Activated T-cell treated with anti-CD3 and anti-CD28 coated beads, Interleukin-2, amount 50 U/mL, for 4 hours (primary cell): ENCODE results near the gene SARS1. TPM values are rescaled to one million over a fixed set of nuclear protein-coding genes. Genes with fewer than 3 reads are reported as not detected.

Source experiments
- ATAC-seq, 2 donors: fragments of 200-7000 bp; cut with Tn5 transposase; one replicate each; pipeline ENCODE4 v1.10.0; 2021
- DNase-seq: peaks from one replicate; pipeline ENCODE4 v3.0.0-alpha.2; 2020
- H3K27me3 Mint-ChIP-seq: one replicate; pipeline ENCODE4 v1.8.0; 2021; ENCODE audit warnings: low read depth, mixed read lengths
- H3K36me3 Mint-ChIP-seq: one replicate; pipeline ENCODE4 v1.8.0; 2022; ENCODE audit warnings: mixed read lengths; ENCODE audit not compliant: insufficient read depth
- H3K4me1 Mint-ChIP-seq: one replicate; pipeline ENCODE4 v1.8.0; 2021; ENCODE audit warnings: low read depth, mixed read lengths
- H3K4me3 Mint-ChIP-seq: one replicate; pipeline ENCODE4 v1.8.0; 2021; ENCODE audit warnings: mild to moderate bottlenecking, moderate library complexity, mixed read lengths
- H3K9me3 Mint-ChIP-seq: one replicate; pipeline ENCODE4 v1.8.0; 2021; ENCODE audit warnings: mixed read lengths
- total RNA-seq, 3 donors: library from RNA; stranded (reverse); gene quantifications; one replicate each; pipeline ENCODE4 v1.2.1, GENCODE V29; 2021

The SARS1 gene
- total RNA-seq, 3 donors from 2014 or later: 166 to 207 (median 201) TPM

- Mint-ChIP-seq H3K4me1 (peaks cover 9% of the 10 kb centered on the region), H3K4me3 (no peak overlapping the region), H3K27me3 (no peaks in the 10 kb centered on the region), H3K36me3 (peaks cover 41% of the 10 kb centered on the region), H3K9me3 (no peaks in the 10 kb centered on the region)
- DNase-seq (no peak), ATAC-seq (no peak)
These were observed 15.9 kb downstream of the SARS1 start for GRCh38 chr1:109229531-109230127.

- Mint-ChIP-seq H3K4me1 (peaks cover 3% of the 10 kb centered on the region), H3K27me3 (no peaks in the 10 kb centered on the region), H3K9me3 (no peaks in the 10 kb centered on the region), H3K4me3 (no peak overlapping the region), H3K36me3 (peaks cover 43% of the 10 kb centered on the region)
- ATAC-seq: no peak
- DNase-seq: no peak
These were observed 17.3 kb downstream of the SARS1 start for GRCh38 chr1:109231066-109231465.

GRCh38 chr1:109235137-109235536 lies 21.4 kb downstream of the SARS1 start:
- peaks cover 3% of the 10 kb centered on the region for H3K4me1 Mint-ChIP-seq
- no peak for DNase-seq
- no peak overlapping the region for H3K4me3 Mint-ChIP-seq
- H3K9me3 Mint-ChIP-seq: no peaks in the 10 kb centered on the region
- no peak for ATAC-seq
- no peaks in the 10 kb centered on the region for H3K27me3 Mint-ChIP-seq
- H3K36me3 Mint-ChIP-seq: peaks cover 49% of the 10 kb centered on the region

GRCh38 chr1:109237512-109237911 lies 23.8 kb downstream of the SARS1 start:
- no peaks in the 10 kb centered on the region for H3K27me3 Mint-ChIP-seq

GRCh38 chr1:109238382-109238781 lies 24.7 kb downstream of the SARS1 start:
- Mint-ChIP-seq H3K4me3 (no peak overlapping the region), H3K36me3 (peaks cover 30% of the 10 kb centered on the region), H3K4me1 (peaks cover 21% of the 10 kb centered on the region), H3K9me3 (no peaks in the 10 kb centered on the region), H3K27me3 (peaks cover 2% of the 10 kb centered on the region)
- no peak for ATAC-seq
- no peak for DNase-seq

More at GRCh38 chr1:109237512-109237911, 23.8 kb downstream of the SARS1 start:
- DNase-seq (no peak), ATAC-seq (no peak)
- H3K4me1 Mint-ChIP-seq: peaks cover 18% of the 10 kb centered on the region
- no peaks in the 10 kb centered on the region for H3K9me3 Mint-ChIP-seq
- peaks cover 34% of the 10 kb centered on the region for H3K36me3 Mint-ChIP-seq
- no peak overlapping the region for H3K4me3 Mint-ChIP-seq

- Mint-ChIP-seq H3K4me1 (peaks cover 21% of the 10 kb centered on the region), H3K4me3 (no peak overlapping the region), H3K27me3 (peaks cover 2% of the 10 kb centered on the region), H3K36me3 (peaks cover 30% of the 10 kb centered on the region), H3K9me3 (no peaks in the 10 kb centered on the region)
- DNase-seq (no peak), ATAC-seq (no peak)
These were observed 25.3 kb downstream of the SARS1 start for GRCh38 chr1:109239047-109239408.

GRCh38 chr1:109239409-109240068 lies 25.8 kb downstream of the SARS1 start:
- Mint-ChIP-seq H3K9me3 (no peaks in the 10 kb centered on the region), H3K4me1 (peaks cover 21% of the 10 kb centered on the region), H3K4me3 (no peak overlapping the region), H3K27me3 (peaks cover 2% of the 10 kb centered on the region), H3K36me3 (peaks cover 30% of the 10 kb centered on the region)
- ATAC-seq (peak; percentile 66 to 71), DNase-seq (peak; percentile 18)

- ATAC-seq (no peak), DNase-seq (no peak)
- H3K4me3 Mint-ChIP-seq: peak overlapping the region; percentile 38
These were observed 26.7 kb downstream of the SARS1 start for GRCh38 chr1:109240158-109241152.

GRCh38 chr1:109241344-109241743 lies 27.6 kb downstream of the SARS1 start:
- no peak for ATAC-seq

More at GRCh38 chr1:109240158-109241152, 26.7 kb downstream of the SARS1 start:
- Mint-ChIP-seq H3K27me3 (peaks cover 5% of the 10 kb centered on the region), H3K4me1 (peaks cover 18% of the 10 kb centered on the region), H3K9me3 (no peaks in the 10 kb centered on the region), H3K36me3 (peaks cover 25% of the 10 kb centered on the region)

GRCh38 chr1:109241841-109242345 lies 28.2 kb downstream of the SARS1 start:
- Mint-ChIP-seq H3K27me3 (peaks cover 5% of the 10 kb centered on the region), H3K4me1 (peaks cover 18% of the 10 kb centered on the region), H3K36me3 (peaks cover 17% of the 10 kb centered on the region), H3K4me3 (no peak overlapping the region), H3K9me3 (no peaks in the 10 kb centered on the region)
- DNase-seq (no peak), ATAC-seq (no peak)

More at GRCh38 chr1:109241344-109241743, 27.6 kb downstream of the SARS1 start:
- H3K27me3 Mint-ChIP-seq: peaks cover 5% of the 10 kb centered on the region
- H3K4me1 Mint-ChIP-seq: peaks cover 18% of the 10 kb centered on the region
- H3K9me3 Mint-ChIP-seq: no peaks in the 10 kb centered on the region
- H3K36me3 Mint-ChIP-seq: peaks cover 18% of the 10 kb centered on the region
- no peak for DNase-seq
- H3K4me3 Mint-ChIP-seq: no peak overlapping the region

GRCh38 chr1:109242387-109242786 lies 28.7 kb downstream of the SARS1 start:
- peaks cover 18% of the 10 kb centered on the region for H3K4me1 Mint-ChIP-seq
- H3K9me3 Mint-ChIP-seq: no peaks in the 10 kb centered on the region

GRCh38 chr1:109243221-109243620 lies 29.5 kb downstream of the SARS1 start:
- Mint-ChIP-seq H3K9me3 (no peaks in the 10 kb centered on the region), H3K4me3 (no peak overlapping the region)
- ATAC-seq: no peak

More at GRCh38 chr1:109242387-109242786, 28.7 kb downstream of the SARS1 start:
- ATAC-seq: no peak
- peaks cover 12% of the 10 kb centered on the region for H3K36me3 Mint-ChIP-seq
- no peak overlapping the region for H3K4me3 Mint-ChIP-seq
- DNase-seq: no peak
- peaks cover 5% of the 10 kb centered on the region for H3K27me3 Mint-ChIP-seq

GRCh38 chr1:109243860-109244552 lies 30.3 kb downstream of the SARS1 start:
- no peak for DNase-seq
- Mint-ChIP-seq H3K4me3 (no peak overlapping the region), H3K36me3 (peaks cover 2% of the 10 kb centered on the region), H3K9me3 (no peaks in the 10 kb centered on the region), H3K4me1 (peaks cover 19% of the 10 kb centered on the region), H3K27me3 (peaks cover 7% of the 10 kb centered on the region)
- ATAC-seq: no peak

More at GRCh38 chr1:109243221-109243620, 29.5 kb downstream of the SARS1 start:
- peaks cover 5% of the 10 kb centered on the region for H3K36me3 Mint-ChIP-seq
- DNase-seq: no peak
- peaks cover 7% of the 10 kb centered on the region for H3K27me3 Mint-ChIP-seq
- peaks cover 18% of the 10 kb centered on the region for H3K4me1 Mint-ChIP-seq
